Adrenal gland (tissue), 5 donors: ENCODE results near the gene STIP1.

ENCODE experiments used
- POLR2A ChIP-seq, 2 donors: fragments of 450-650 bp; IDR thresholded peaks; one replicate each; pipeline ENCODE4 v1.6.1; 2017; ENCODE audit warnings: antibody characterized with exemption in 2 of 2, mild to moderate bottlenecking in 2 of 2, moderate library complexity in 1 of 2
- TF ChIP-seq, protein P1 (sequence below), 6 experiments: fragments of 450-650 bp in 4 of 6; fragments of 200-600 bp in 2 of 6; sonication (generic) in 1 of 6; IDR thresholded peaks; 1 replicate in 5 of 6; 2 replicates in 1 of 6; pipeline versions ENCODE4 v1.5.1 to v1.8.0; 2016 to 2021; ENCODE audit warnings: antibody characterized with exemption in 6 of 6, mild to moderate bottlenecking in 2 of 6, moderate library complexity in 1 of 6
- donor health status: DM: no; HTN: no; CAD: no.

- TF ChIP-seq, protein P1, sequence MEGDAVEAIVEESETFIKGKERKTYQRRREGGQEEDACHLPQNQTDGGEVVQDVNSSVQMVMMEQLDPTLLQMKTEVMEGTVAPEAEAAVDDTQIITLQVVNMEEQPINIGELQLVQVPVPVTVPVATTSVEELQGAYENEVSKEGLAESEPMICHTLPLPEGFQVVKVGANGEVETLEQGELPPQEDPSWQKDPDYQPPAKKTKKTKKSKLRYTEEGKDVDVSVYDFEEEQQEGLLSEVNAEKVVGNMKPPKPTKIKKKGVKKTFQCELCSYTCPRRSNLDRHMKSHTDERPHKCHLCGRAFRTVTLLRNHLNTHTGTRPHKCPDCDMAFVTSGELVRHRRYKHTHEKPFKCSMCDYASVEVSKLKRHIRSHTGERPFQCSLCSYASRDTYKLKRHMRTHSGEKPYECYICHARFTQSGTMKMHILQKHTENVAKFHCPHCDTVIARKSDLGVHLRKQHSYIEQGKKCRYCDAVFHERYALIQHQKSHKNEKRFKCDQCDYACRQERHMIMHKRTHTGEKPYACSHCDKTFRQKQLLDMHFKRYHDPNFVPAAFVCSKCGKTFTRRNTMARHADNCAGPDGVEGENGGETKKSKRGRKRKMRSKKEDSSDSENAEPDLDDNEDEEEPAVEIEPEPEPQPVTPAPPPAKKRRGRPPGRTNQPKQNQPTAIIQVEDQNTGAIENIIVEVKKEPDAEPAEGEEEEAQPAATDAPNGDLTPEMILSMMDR (IDR thresholded peaks at IDR 0.05), result no peak
- TF ChIP-seq POLR2A (IDR thresholded peaks at IDR 0.05), result no peak
Observed at GRCh38 chr11:64161037-64161436, 24.9 kb upstream of the STIP1 start.
